Gastroesophageal sphincter (tissue), 2 donors: ENCODE results near the gene DPP6.

Experiments
- EP300 ChIP-seq: sonication (generic); formaldehyde crosslinking; IDR thresholded peaks from one replicate; pipeline ENCODE4 v1.6.1; 2017; ENCODE audit warnings: antibody characterized with exemption, mild to moderate bottlenecking
- POLR2AphosphoS5 ChIP-seq: sonication (generic); formaldehyde crosslinking; IDR thresholded peaks from one replicate; pipeline ENCODE4 v1.6.1; 2017; ENCODE audit warnings: antibody characterized with exemption

GRCh38 chr7:154915600-154915999 lies 863.4 kb downstream of the DPP6 start:
- no peak for TF ChIP-seq POLR2AphosphoS5
- no peak for TF ChIP-seq EP300
